WTC11 (cell line): ENCODE results near the gene TSPAN18. TPM values are rescaled to one million over a fixed set of nuclear protein-coding genes. Genes with fewer than 3 reads are reported as not detected.

ENCODE experiments used
- ATAC-seq: fragments of 200-7000 bp; cut with Tn5 transposase; 2 replicates; pipeline ENCODE4 v1.10.0; 2021; ENCODE audit warnings: mild to moderate bottlenecking, moderate library complexity
- CTCF ChIA-PET: fragments of 300-600 bp; sonication (Branson Sonifier 250); formaldehyde crosslinking; loops from one replicate; lab custom pipeline; 2021; ENCODE audit warnings: antibody characterized with exemption; lab: Charles Lee
- POLR2A ChIA-PET: fragments of 350-600 bp; sonication (Branson Sonifier 250); formaldehyde crosslinking; loops from one replicate; lab custom pipeline; 2021; ENCODE audit warnings: antibody characterized with exemption; lab: Charles Lee
- DNase-seq: peaks from one replicate; pipeline ENCODE4 v3.0.0; 2021; ENCODE audit warnings: low spot score
- H3K27ac Mint-ChIP-seq: 2 replicates; pipeline ENCODE4 v1.8.0; 2021; ENCODE audit warnings: mixed read lengths
- H3K27me3 Mint-ChIP-seq: 2 replicates; pipeline ENCODE4 v1.8.0; 2021; ENCODE audit warnings: low read depth, mild to moderate bottlenecking, moderate library complexity, mixed read lengths
- H3K36me3 Mint-ChIP-seq: 2 replicates; pipeline ENCODE4 v1.8.0; 2021; ENCODE audit warnings: mixed read lengths
- H3K4me1 Mint-ChIP-seq: 2 replicates; pipeline ENCODE4 v1.8.0; 2022; ENCODE audit warnings: mixed read lengths
- H3K4me3 Mint-ChIP-seq: 2 replicates; pipeline ENCODE4 v1.8.0; 2021; ENCODE audit warnings: mild to moderate bottlenecking, moderate library complexity, mixed read lengths
- H3K9me3 Mint-ChIP-seq: 2 replicates; pipeline ENCODE4 v1.8.0; 2021; ENCODE audit warnings: mixed read lengths
- CREM ChIP-seq: sonication (generic); formaldehyde crosslinking; IDR thresholded peaks from 2 replicates; pipeline ENCODE4 v1.8.1; 2022; ENCODE audit warnings: mild to moderate bottlenecking, missing genetic modification reagents, moderate library complexity
- FOXJ3 ChIP-seq: sonication (generic); formaldehyde crosslinking; IDR thresholded peaks from 2 replicates; pipeline ENCODE4 v1.9.0; 2021; ENCODE audit warnings: missing genetic modification reagents, mild to moderate bottlenecking, borderline replicate concordance
- GABPB1 ChIP-seq: sonication (generic); formaldehyde crosslinking; IDR thresholded peaks from 2 replicates; pipeline ENCODE4 v1.8.1; 2023; ENCODE audit warnings: mild to moderate bottlenecking, missing genetic modification reagents
- JUN ChIP-seq: sonication (generic); formaldehyde crosslinking; IDR thresholded peaks from 2 replicates; pipeline ENCODE4 v1.8.0; 2023; ENCODE audit warnings: mild to moderate bottlenecking, missing genetic modification reagents
- OVOL2 ChIP-seq: fragments of 250-450 bp; sonication (Bioruptor Pico); IDR thresholded peaks from 2 replicates; pipeline ENCODE4 v1.9.0; 2021; ENCODE audit warnings: mild to moderate bottlenecking, borderline replicate concordance
- TEAD4 ChIP-seq: sonication (generic); formaldehyde crosslinking; IDR thresholded peaks from 2 replicates; pipeline ENCODE4 v1.8.0; 2022; ENCODE audit warnings: mild to moderate bottlenecking, missing genetic modification reagents
- ZNF138 ChIP-seq: sonication (generic); formaldehyde crosslinking; conservative IDR thresholded peaks from 2 replicates; pipeline ENCODE4 v1.8.1; 2022; ENCODE audit warnings: mild to moderate bottlenecking, moderate library complexity, missing genetic modification reagents
- total RNA-seq: library from RNA; stranded (reverse); gene quantifications from 3 replicates; pipeline ENCODE4 v1.2.3, GENCODE V29; 2021
- TF ChIP-seq, protein P1 (sequence below): sonication (generic); formaldehyde crosslinking; IDR thresholded peaks from 2 replicates; pipeline ENCODE4 v1.8.0; 2023; ENCODE audit warnings: missing genetic modification reagents
- TF ChIP-seq, protein P2 (sequence below): fragments of 250-450 bp; sonication (Bioruptor Pico); IDR thresholded peaks from 2 replicates; pipeline ENCODE4 v2.1.2; 2022; ENCODE audit warnings: mild to moderate bottlenecking, moderate library complexity
- TF ChIP-seq, protein P3 (sequence below): fragments of 250-450 bp; sonication (Bioruptor Pico); conservative IDR thresholded peaks from 2 replicates; pipeline ENCODE4 v1.9.0; 2021; ENCODE audit warnings: mild to moderate bottlenecking
- TF ChIP-seq, protein P4 (sequence below): sonication (generic); formaldehyde crosslinking; IDR thresholded peaks from 2 replicates; pipeline ENCODE4 v1.8.1; 2023; ENCODE audit warnings: mild to moderate bottlenecking, missing genetic modification reagents
- TF ChIP-seq, protein P5 (sequence below): fragments of 250-450 bp; sonication (Bioruptor Pico); IDR thresholded peaks from 2 replicates; pipeline ENCODE4 v1.9.0; 2021; ENCODE audit warnings: mild to moderate bottlenecking
- TF ChIP-seq, protein P6 (sequence below): sonication (generic); formaldehyde crosslinking; conservative IDR thresholded peaks from 2 replicates; pipeline ENCODE4 v1.8.1; 2023; ENCODE audit warnings: mild to moderate bottlenecking, low read depth, missing genetic modification reagents, moderate library complexity
- TF ChIP-seq, protein P7 (sequence below): sonication (generic); formaldehyde crosslinking; IDR thresholded peaks from 2 replicates; pipeline ENCODE4 v1.8.1; 2022; ENCODE audit warnings: missing genetic modification reagents, borderline replicate concordance
- TF ChIP-seq, protein P8 (sequence below): sonication (generic); formaldehyde crosslinking; IDR thresholded peaks from 2 replicates; pipeline ENCODE4 v1.8.0; 2023; ENCODE audit warnings: missing genetic modification reagents, mild to moderate bottlenecking, borderline replicate concordance
- TF ChIP-seq, protein P9 (sequence below): sonication (generic); formaldehyde crosslinking; IDR thresholded peaks from 2 replicates; pipeline ENCODE4 v1.8.1; 2022; ENCODE audit warnings: mild to moderate bottlenecking, missing genetic modification reagents, moderate library complexity, borderline replicate concordance

Gene TSPAN18
- total RNA-seq, 1 experiment from 2014 or later = 44.7 TPM

DNA sequence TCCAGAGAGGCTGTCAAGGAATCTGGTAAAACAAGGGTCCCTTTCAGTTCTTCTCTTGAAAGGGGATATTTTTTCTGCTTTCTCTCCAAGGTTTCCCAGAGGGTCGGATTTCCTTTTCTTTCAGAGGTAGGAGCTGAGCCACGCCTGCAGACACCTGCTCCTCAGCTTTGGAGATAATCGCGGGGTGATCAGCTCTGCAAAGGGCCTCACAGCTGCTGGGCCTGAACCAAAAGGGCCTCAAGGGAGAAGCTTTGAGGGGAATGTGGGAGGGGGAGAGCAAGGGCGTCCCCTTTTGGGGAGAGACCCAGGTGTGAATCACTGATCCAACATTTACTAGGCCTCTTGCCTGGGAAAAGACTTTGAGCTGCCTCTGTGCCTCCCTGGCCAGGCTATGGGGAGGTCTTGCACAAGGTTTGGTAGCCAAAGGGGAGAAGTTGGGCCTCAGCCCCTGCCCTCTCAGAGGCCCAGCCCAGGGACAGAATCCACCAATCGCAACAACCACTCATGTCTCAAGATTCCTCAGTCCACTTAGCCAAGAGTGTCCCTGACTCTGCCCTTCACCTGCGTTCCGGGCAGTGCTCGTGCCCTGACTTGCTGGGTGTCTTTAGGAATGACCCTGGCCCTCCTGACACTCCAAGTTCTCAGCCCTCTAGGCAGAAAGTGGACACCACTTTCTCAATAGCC is 237.9 kb downstream of the TSPAN18 start:
- Mint-ChIP-seq H3K36me3 (no peaks in the 10 kb centered on the region), H3K27me3 (no peaks in the 10 kb centered on the region), H3K4me1 (peaks cover 53% of the 10 kb centered on the region), H3K4me3 (no peak overlapping the region), H3K9me3 (no peaks in the 10 kb centered on the region), H3K27ac (0 out of 2 replicates have a peak overlapping the region, but pooled peaks have one; percentile 49)
- ATAC-seq = peak; percentile 27
- ChIA-PET CTCF (interaction anchor here (0.6 to 4.5 kb wide), 17 partner anchors 9 to 1245 kb away, joined by 3 to 36 read pairs (median 4); partner anchors contain the start of gene TP53I11), POLR2A (interaction anchor here (0.6 to 1.1 kb wide), 4 partner anchors 12 to 114 kb away, joined by 3 to 6 read pairs (median 3); no protein-coding TSS in a partner anchor)
- no peak for DNase-seq
- TF ChIP-seq GABPB1 = no peak
- TF ChIP-seq, protein P1, sequence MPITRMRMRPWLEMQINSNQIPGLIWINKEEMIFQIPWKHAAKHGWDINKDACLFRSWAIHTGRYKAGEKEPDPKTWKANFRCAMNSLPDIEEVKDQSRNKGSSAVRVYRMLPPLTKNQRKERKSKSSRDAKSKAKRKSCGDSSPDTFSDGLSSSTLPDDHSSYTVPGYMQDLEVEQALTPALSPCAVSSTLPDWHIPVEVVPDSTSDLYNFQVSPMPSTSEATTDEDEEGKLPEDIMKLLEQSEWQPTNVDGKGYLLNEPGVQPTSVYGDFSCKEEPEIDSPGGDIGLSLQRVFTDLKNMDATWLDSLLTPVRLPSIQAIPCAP = no peak
- TF ChIP-seq, protein P2, sequence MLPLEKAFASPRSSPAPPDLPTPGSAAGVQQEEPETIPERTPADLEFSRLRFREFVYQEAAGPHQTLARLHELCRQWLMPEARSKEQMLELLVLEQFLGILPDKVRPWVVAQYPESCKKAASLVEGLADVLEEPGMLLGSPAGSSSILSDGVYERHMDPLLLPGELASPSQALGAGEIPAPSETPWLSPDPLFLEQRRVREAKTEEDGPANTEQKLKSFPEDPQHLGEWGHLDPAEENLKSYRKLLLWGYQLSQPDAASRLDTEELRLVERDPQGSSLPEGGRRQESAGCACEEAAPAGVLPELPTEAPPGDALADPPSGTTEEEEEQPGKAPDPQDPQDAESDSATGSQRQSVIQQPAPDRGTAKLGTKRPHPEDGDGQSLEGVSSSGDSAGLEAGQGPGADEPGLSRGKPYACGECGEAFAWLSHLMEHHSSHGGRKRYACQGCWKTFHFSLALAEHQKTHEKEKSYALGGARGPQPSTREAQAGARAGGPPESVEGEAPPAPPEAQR = no peak
- TF ChIP-seq, protein P3, sequence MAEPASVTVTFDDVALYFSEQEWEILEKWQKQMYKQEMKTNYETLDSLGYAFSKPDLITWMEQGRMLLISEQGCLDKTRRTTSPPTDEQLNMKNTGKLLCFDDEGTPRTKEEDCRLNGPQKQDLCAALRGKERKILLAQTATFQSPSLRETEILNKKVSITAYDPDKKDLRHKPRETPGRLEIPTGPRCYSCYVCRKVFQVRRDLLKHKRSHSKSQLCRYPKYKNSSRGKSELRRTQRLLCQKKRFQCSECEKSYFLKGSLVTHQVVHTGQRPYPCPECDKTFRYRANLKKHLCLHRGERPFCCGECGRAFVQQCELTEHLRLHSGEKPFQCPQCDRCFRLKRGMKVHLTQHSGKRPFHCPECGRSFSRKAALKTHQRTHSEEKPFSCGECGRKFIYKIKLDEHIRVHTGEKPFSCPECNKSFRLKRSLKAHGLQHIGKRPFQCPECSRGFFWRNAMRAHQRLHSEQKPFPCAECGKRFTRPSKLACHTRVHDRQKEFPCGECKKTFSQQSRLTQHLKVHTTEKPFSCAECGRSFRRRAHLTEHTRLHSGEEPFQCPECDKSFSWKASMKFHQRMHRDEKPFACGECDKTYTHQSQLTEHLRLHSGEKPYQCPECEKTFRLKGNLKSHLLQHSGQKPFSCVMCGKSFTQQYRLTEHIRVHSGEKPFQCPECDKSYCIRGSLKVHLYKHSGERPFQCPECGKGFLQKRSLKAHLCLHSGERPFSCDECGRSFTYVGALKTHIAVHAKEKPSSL (CRISPR knock-in tag) = no peak
- TF ChIP-seq, protein P4, sequence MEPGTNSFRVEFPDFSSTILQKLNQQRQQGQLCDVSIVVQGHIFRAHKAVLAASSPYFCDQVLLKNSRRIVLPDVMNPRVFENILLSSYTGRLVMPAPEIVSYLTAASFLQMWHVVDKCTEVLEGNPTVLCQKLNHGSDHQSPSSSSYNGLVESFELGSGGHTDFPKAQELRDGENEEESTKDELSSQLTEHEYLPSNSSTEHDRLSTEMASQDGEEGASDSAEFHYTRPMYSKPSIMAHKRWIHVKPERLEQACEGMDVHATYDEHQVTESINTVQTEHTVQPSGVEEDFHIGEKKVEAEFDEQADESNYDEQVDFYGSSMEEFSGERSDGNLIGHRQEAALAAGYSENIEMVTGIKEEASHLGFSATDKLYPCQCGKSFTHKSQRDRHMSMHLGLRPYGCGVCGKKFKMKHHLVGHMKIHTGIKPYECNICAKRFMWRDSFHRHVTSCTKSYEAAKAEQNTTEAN (CRISPR knock-in tag) = no peak
- TF ChIP-seq TEAD4 = no peak
- TF ChIP-seq, protein P5, sequence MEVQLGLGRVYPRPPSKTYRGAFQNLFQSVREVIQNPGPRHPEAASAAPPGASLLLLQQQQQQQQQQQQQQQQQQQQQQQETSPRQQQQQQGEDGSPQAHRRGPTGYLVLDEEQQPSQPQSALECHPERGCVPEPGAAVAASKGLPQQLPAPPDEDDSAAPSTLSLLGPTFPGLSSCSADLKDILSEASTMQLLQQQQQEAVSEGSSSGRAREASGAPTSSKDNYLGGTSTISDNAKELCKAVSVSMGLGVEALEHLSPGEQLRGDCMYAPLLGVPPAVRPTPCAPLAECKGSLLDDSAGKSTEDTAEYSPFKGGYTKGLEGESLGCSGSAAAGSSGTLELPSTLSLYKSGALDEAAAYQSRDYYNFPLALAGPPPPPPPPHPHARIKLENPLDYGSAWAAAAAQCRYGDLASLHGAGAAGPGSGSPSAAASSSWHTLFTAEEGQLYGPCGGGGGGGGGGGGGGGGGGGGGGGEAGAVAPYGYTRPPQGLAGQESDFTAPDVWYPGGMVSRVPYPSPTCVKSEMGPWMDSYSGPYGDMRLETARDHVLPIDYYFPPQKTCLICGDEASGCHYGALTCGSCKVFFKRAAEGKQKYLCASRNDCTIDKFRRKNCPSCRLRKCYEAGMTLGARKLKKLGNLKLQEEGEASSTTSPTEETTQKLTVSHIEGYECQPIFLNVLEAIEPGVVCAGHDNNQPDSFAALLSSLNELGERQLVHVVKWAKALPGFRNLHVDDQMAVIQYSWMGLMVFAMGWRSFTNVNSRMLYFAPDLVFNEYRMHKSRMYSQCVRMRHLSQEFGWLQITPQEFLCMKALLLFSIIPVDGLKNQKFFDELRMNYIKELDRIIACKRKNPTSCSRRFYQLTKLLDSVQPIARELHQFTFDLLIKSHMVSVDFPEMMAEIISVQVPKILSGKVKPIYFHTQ (CRISPR knock-in tag) = no peak
- no peak for TF ChIP-seq ZNF138 (CRISPR knock-in tag)
- TF ChIP-seq, protein P6, sequence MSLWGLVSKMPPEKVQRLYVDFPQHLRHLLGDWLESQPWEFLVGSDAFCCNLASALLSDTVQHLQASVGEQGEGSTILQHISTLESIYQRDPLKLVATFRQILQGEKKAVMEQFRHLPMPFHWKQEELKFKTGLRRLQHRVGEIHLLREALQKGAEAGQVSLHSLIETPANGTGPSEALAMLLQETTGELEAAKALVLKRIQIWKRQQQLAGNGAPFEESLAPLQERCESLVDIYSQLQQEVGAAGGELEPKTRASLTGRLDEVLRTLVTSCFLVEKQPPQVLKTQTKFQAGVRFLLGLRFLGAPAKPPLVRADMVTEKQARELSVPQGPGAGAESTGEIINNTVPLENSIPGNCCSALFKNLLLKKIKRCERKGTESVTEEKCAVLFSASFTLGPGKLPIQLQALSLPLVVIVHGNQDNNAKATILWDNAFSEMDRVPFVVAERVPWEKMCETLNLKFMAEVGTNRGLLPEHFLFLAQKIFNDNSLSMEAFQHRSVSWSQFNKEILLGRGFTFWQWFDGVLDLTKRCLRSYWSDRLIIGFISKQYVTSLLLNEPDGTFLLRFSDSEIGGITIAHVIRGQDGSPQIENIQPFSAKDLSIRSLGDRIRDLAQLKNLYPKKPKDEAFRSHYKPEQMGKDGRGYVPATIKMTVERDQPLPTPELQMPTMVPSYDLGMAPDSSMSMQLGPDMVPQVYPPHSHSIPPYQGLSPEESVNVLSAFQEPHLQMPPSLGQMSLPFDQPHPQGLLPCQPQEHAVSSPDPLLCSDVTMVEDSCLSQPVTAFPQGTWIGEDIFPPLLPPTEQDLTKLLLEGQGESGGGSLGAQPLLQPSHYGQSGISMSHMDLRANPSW (CRISPR knock-in tag) = no peak
- no peak for TF ChIP-seq JUN
- TF ChIP-seq, protein P7, sequence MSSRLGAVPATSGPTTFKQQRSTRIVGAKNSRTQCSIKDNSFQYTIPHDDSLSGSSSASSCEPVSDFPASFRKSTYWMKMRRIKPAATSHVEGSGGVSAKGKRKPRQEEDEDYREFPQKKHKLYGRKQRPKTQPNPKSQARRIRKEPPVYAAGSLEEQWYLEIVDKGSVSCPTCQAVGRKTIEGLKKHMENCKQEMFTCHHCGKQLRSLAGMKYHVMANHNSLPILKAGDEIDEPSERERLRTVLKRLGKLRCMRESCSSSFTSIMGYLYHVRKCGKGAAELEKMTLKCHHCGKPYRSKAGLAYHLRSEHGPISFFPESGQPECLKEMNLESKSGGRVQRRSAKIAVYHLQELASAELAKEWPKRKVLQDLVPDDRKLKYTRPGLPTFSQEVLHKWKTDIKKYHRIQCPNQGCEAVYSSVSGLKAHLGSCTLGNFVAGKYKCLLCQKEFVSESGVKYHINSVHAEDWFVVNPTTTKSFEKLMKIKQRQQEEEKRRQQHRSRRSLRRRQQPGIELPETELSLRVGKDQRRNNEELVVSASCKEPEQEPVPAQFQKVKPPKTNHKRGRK = no peak
- TF ChIP-seq, protein P8, sequence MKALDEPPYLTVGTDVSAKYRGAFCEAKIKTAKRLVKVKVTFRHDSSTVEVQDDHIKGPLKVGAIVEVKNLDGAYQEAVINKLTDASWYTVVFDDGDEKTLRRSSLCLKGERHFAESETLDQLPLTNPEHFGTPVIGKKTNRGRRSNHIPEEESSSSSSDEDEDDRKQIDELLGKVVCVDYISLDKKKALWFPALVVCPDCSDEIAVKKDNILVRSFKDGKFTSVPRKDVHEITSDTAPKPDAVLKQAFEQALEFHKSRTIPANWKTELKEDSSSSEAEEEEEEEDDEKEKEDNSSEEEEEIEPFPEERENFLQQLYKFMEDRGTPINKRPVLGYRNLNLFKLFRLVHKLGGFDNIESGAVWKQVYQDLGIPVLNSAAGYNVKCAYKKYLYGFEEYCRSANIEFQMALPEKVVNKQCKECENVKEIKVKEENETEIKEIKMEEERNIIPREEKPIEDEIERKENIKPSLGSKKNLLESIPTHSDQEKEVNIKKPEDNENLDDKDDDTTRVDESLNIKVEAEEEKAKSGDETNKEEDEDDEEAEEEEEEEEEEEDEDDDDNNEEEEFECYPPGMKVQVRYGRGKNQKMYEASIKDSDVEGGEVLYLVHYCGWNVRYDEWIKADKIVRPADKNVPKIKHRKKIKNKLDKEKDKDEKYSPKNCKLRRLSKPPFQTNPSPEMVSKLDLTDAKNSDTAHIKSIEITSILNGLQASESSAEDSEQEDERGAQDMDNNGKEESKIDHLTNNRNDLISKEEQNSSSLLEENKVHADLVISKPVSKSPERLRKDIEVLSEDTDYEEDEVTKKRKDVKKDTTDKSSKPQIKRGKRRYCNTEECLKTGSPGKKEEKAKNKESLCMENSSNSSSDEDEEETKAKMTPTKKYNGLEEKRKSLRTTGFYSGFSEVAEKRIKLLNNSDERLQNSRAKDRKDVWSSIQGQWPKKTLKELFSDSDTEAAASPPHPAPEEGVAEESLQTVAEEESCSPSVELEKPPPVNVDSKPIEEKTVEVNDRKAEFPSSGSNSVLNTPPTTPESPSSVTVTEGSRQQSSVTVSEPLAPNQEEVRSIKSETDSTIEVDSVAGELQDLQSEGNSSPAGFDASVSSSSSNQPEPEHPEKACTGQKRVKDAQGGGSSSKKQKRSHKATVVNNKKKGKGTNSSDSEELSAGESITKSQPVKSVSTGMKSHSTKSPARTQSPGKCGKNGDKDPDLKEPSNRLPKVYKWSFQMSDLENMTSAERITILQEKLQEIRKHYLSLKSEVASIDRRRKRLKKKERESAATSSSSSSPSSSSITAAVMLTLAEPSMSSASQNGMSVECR (CRISPR knock-in tag) = no peak
- no peak for TF ChIP-seq CREM (CRISPR knock-in tag)
- TF ChIP-seq, protein P9, sequence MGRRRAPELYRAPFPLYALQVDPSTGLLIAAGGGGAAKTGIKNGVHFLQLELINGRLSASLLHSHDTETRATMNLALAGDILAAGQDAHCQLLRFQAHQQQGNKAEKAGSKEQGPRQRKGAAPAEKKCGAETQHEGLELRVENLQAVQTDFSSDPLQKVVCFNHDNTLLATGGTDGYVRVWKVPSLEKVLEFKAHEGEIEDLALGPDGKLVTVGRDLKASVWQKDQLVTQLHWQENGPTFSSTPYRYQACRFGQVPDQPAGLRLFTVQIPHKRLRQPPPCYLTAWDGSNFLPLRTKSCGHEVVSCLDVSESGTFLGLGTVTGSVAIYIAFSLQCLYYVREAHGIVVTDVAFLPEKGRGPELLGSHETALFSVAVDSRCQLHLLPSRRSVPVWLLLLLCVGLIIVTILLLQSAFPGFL (CRISPR knock-in tag) = no peak
- no peak for TF ChIP-seq FOXJ3 (CRISPR knock-in tag)
- no peak for TF ChIP-seq OVOL2 (CRISPR knock-in tag)
